ENCODE results near the gene DSCAML1. TPM values are rescaled to one million over a fixed set of nuclear protein-coding genes. Genes with fewer than 3 reads are reported as not detected.

DSCAML1 gene
- total RNA-seq, 1 donor from 2014 or later, result 2.5 TPM

DNA sequence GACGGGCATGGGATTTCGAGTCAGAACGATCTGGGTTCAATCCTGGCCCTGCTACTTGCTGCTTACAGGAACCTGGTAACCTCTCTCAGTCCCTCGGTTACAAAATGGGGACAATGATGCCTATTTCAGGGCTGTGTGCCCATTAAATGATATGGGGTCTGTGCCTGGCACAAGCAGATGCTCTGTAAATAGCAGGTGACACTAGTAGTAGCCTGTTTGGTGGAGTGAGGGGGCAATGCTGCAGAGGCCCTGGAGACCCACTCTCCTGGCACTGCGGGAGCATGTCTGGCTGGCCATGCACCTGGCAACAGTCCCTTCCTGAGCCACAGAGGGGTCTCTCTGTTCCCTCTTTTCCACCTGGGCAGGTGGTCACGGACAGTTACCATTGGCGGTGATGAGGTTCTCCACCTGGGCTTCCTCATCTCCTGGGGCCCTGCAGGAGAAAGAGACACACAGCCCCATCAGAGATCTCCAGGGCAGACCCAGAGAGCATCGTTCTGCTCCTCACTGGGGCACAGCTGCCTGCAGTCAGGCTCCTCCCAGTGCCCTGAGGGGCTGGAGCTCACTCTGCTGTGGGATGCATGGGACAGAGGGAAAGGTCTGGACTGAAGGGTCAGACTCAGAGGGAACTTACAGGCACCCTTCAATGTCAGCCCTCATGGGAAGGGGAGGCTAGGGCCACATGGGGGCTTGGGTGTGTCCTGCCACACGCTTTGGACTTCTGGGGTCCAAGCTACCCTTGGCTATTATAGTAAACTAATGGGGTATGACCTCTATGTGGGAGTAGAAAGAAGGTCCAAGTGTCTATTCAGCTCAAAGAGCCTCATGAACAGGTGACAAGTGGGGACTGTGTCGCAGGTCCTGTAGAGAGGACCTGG, 43.2 kb upstream of the DSCAML1 start:
- no peak overlapping the region for H3K27ac Mint-ChIP-seq
- no peaks in the 10 kb centered on the region for H3K9me3 Mint-ChIP-seq
- DNase-seq (ENCODE audit: low spot score in 2 of 2, unreplicated experiment in 2 of 2), result peak; percentile 10 to 34
- H3K4me3 Mint-ChIP-seq, result no peak overlapping the region
- H3K36me3 Mint-ChIP-seq, result peaks cover 28% of the 10 kb centered on the region
- TF ChIP-seq CTCF (IDR thresholded peaks at IDR 0.05; ENCODE audit: unreplicated experiment), result no peak
- H3K27me3 Mint-ChIP-seq (ENCODE audit: low read depth), result no peaks in the 10 kb centered on the region
- no peaks in the 10 kb centered on the region for H3K4me1 Mint-ChIP-seq

DNA sequence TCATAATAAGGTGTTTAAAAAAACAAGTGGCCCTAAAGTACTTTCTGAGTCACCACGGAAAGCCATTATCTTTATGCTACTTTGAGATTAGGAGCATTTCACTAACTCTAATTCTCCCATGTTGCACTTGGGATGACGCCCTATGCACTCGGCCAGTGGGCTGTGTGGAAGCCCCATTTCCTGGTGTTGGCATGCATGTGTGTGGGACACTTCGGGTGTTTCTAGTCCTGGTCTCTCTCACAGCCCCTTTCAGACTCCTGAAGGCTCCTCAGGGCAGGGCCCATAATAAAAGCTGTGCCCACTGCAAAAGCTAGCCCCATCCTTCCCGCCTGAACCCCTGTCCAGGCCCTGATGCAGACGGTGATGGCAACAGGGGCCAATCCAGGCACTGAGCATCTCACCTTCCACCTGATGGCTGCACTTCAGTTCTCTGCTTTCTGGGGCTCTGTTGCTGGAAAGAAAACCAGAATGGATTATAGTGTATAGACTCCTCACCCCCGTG, 42.4 kb upstream of the DSCAML1 start:
- DNase-seq (ENCODE audit: low spot score in 2 of 2, unreplicated experiment in 2 of 2), result peak in 1 of 2 experiments; percentile 21
- no peaks in the 10 kb centered on the region for H3K9me3 Mint-ChIP-seq
- H3K4me3 Mint-ChIP-seq, result no peak overlapping the region
- H3K36me3 Mint-ChIP-seq, result peaks cover 34% of the 10 kb centered on the region
- no peak for TF ChIP-seq CTCF (IDR thresholded peaks at IDR 0.05; ENCODE audit: unreplicated experiment)
- H3K27ac Mint-ChIP-seq, result no peak overlapping the region
- no peaks in the 10 kb centered on the region for H3K4me1 Mint-ChIP-seq
- no peaks in the 10 kb centered on the region for H3K27me3 Mint-ChIP-seq (ENCODE audit: low read depth)

- TF ChIP-seq CTCF (IDR thresholded peaks at IDR 0.05; ENCODE audit: unreplicated experiment), result no peak
- H3K27ac Mint-ChIP-seq, result no peak overlapping the region
- DNase-seq (ENCODE audit: low spot score in 2 of 2, unreplicated experiment in 2 of 2), result no peak
- no peak overlapping the region for H3K4me3 Mint-ChIP-seq
- peaks cover under 1% of the 10 kb centered on the region for H3K4me1 Mint-ChIP-seq
- H3K36me3 Mint-ChIP-seq, result peaks cover 34% of the 10 kb centered on the region
- no peaks in the 10 kb centered on the region for H3K9me3 Mint-ChIP-seq
- H3K27me3 Mint-ChIP-seq (ENCODE audit: low read depth), result no peaks in the 10 kb centered on the region
These were observed 41.9 kb upstream of the DSCAML1 start for GRCh38 chr11:117838901-117839300.

DNA sequence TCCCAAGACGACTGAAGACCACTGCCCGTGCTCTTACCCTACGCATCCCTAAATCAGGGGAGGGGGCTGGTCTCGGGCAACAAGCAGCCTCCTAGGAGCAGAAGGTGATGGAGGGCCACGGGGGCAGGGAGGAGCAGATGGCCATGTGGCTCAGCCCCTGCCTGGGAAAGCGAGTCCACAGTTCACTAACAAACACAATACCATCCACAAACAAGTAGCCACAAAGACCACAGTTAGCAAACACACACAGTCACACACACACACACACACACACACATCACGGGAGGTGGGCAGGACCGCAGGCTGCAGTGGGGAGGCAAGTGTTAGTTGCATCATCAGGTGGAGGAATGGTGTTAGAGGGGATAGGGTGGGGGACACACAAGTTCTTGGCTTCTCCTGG, 40.8 kb upstream of the DSCAML1 start:
- peak in 1 of 2 experiments; percentile 29 for DNase-seq (ENCODE audit: low spot score in 2 of 2, unreplicated experiment in 2 of 2)
- H3K9me3 Mint-ChIP-seq, result no peaks in the 10 kb centered on the region
- TF ChIP-seq CTCF (IDR thresholded peaks at IDR 0.05; ENCODE audit: unreplicated experiment), result no peak
- no peaks in the 10 kb centered on the region for H3K27me3 Mint-ChIP-seq (ENCODE audit: low read depth)
- H3K36me3 Mint-ChIP-seq, result peaks cover 34% of the 10 kb centered on the region
- no peak overlapping the region for H3K4me3 Mint-ChIP-seq
- H3K4me1 Mint-ChIP-seq, result peaks cover 11% of the 10 kb centered on the region
- H3K27ac Mint-ChIP-seq, result no peak overlapping the region

DNA sequence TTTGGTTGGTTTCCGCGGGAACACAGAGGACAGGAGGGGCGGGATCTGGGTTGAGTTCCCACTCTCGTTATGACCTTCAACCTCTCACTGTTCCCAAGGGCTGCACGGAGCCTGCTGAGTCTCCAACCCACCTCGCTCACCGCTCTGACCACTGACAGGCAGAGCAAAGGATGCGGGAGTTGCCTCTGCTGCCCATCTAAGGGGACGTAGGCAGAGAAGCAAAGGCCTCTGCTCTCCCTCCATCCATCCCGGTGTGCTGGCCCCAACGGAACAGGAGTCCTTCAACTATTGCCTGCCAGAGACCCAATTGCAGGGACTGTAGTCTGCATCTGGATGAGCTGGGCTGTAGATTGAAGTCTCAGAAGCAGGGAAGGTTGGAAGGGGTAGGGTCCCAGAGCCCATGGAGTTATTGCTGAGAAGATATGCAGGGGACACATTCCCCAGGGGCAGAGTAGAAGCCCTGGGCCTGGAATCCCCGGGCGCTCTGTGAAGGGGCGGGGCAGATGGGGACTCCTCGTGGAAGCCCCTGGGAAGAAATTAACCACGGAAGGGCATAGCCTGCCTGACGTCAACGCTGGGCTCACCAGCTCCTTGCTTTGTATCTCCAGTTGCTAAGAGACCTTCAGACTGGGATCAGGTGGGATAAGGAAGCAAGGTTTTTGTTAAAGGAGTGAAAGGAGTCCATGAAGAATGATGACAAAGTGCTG, 40.2 kb upstream of the DSCAML1 start:
- H3K27me3 Mint-ChIP-seq (ENCODE audit: low read depth), result peaks cover 2% of the 10 kb centered on the region
- H3K36me3 Mint-ChIP-seq, result peaks cover 34% of the 10 kb centered on the region
- no peak overlapping the region for H3K4me3 Mint-ChIP-seq
- no peak for TF ChIP-seq CTCF (IDR thresholded peaks at IDR 0.05; ENCODE audit: unreplicated experiment)
- peak; percentile 0 to 33 for DNase-seq (ENCODE audit: low spot score in 2 of 2, unreplicated experiment in 2 of 2)
- H3K9me3 Mint-ChIP-seq, result no peaks in the 10 kb centered on the region
- no peak overlapping the region for H3K27ac Mint-ChIP-seq
- H3K4me1 Mint-ChIP-seq, result peaks cover 12% of the 10 kb centered on the region
